ENCODE results near the gene OGFOD3.
"Not testable (repeated sequence)": the region's sequence is repeated elsewhere in the genome, so short reads cannot be mapped to it uniquely, and the experiment has no call there.

OGFOD3 gene

GRCh38 chr17:82386255-82386831, 32.0 kb downstream of the OGFOD3 start:
- no peak for DNase-seq

- DNase-seq, result no peak
These were observed 32.7 kb downstream of the OGFOD3 start for GRCh38 chr17:82385559-82386254.

GRCh38 chr17:82384730-82385481, 33.5 kb downstream of the OGFOD3 start:
- no peak for DNase-seq

- DNase-seq, result no peak
These were observed 34.2 kb downstream of the OGFOD3 start for GRCh38 chr17:82384051-82384729.

GRCh38 chr17:82383411-82383810, 35.0 kb downstream of the OGFOD3 start:
- no peak for DNase-seq

- no peak for DNase-seq
These were observed 35.5 kb downstream of the OGFOD3 start for GRCh38 chr17:82382933-82383255.

GRCh38 chr17:82382220-82382932, 36.0 kb downstream of the OGFOD3 start:
- not testable (repeated sequence) for DNase-seq

GRCh38 chr17:82381703-82382009, 36.7 kb downstream of the OGFOD3 start:
- not testable (repeated sequence) for DNase-seq

- no peak for DNase-seq
These were observed 37.3 kb downstream of the OGFOD3 start for GRCh38 chr17:82380860-82381702.

GRCh38 chr17:82378741-82379021, 39.7 kb downstream of the OGFOD3 start:
- DNase-seq, result no peak

GRCh38 chr17:82377924-82378740, 40.3 kb downstream of the OGFOD3 start:
- DNase-seq, result no peak

- DNase-seq, result not testable (repeated sequence)
These were observed 41.1 kb downstream of the OGFOD3 start for GRCh38 chr17:82377294-82377693.

- DNase-seq, result no peak
These were observed 42.2 kb downstream of the OGFOD3 start for GRCh38 chr17:82376042-82376730.

GRCh38 chr17:82375359-82376041, 42.9 kb downstream of the OGFOD3 start:
- DNase-seq, result no peak

GRCh38 chr17:82374626-82375331, 43.6 kb downstream of the OGFOD3 start:
- no peak for DNase-seq

- DNase-seq, result no peak
These were observed 44.4 kb downstream of the OGFOD3 start for GRCh38 chr17:82373731-82374625.

GRCh38 chr17:82373072-82373452, 45.3 kb downstream of the OGFOD3 start:
- not testable (repeated sequence) for DNase-seq

- DNase-seq, result no peak
These were observed 45.9 kb downstream of the OGFOD3 start for GRCh38 chr17:82372249-82373071.

All from NCI-H524 treated with DMSO at 0.1 percent for 48 hours (cell line).